Fibroblast of lung (primary cell): ENCODE data around the gene OAF. TPM values are rescaled to one million over a fixed set of nuclear protein-coding genes. Genes with fewer than 3 reads are reported as not detected.

ENCODE experiments used
- DNase-seq, 2 donors: peaks; one replicate each; pipeline versions ENCODE4 v3.0.0 to v3.0.0-alpha.2; 2010; ENCODE audit warnings: low read depth in 2 of 2
- H2AFZ ChIP-seq: 2 replicates; pipeline ENCODE4 v1.5.1; 2012; ENCODE audit warnings: low read length, control low read depth, inconsistent platforms
- H3K27ac ChIP-seq: 2 replicates; pipeline ENCODE4 v1.5.1; 2011; ENCODE audit warnings: low read length, control low read depth; ENCODE audit not compliant: insufficient read depth
- H3K27me3 ChIP-seq: 2 replicates; pipeline ENCODE4 v1.5.1; 2011; ENCODE audit warnings: mild to moderate bottlenecking, low read length; ENCODE audit not compliant: control insufficient read depth, insufficient read depth
- H3K36me3 ChIP-seq: 2 replicates; pipeline ENCODE4 v1.5.1; 2011; ENCODE audit warnings: low read length; ENCODE audit not compliant: control insufficient read depth, insufficient read depth
- H3K4me1 ChIP-seq: 2 replicates; pipeline ENCODE4 v1.5.1; 2011; ENCODE audit warnings: low read length; ENCODE audit not compliant: control insufficient read depth, insufficient read depth; ENCODE audit errors: extremely low read depth
- H3K4me2 ChIP-seq: 2 replicates; pipeline ENCODE4 v1.5.1; 2011; ENCODE audit warnings: low read length, control low read depth; ENCODE audit not compliant: insufficient read depth; ENCODE audit errors: extremely low read depth
- H3K4me3 ChIP-seq, 4 experiments: fragments of 200-600 bp in 1 of 4; sonication (generic) in 1 of 4; replicated peaks in 1 of 4; 2 replicates each; pipeline ENCODE4 v1.5.1; 2011 to 2016; ENCODE audit warnings: low read length in 4 of 4, low read depth in 3 of 4, mild to moderate bottlenecking in 3 of 4, control low read depth in 2 of 4, inconsistent platforms in 1 of 4, mixed read lengths in 1 of 4; ENCODE audit not compliant: insufficient read depth in 1 of 4; ENCODE audit errors: control extremely low read depth in 1 of 4
- H3K79me2 ChIP-seq: 2 replicates; pipeline ENCODE4 v1.5.1; 2012; ENCODE audit warnings: mild to moderate bottlenecking, low read length, inconsistent platforms; ENCODE audit not compliant: control insufficient read depth, insufficient read depth
- H3K9ac ChIP-seq: 2 replicates; pipeline ENCODE4 v1.5.1; 2011; ENCODE audit warnings: mild to moderate bottlenecking, low read length, control low read depth; ENCODE audit not compliant: insufficient read depth
- H3K9me3 ChIP-seq: 2 replicates; pipeline ENCODE4 v1.5.1; 2012; ENCODE audit warnings: low read depth, low read length; ENCODE audit not compliant: control insufficient read depth, insufficient read depth
- H4K20me1 ChIP-seq: 2 replicates; pipeline ENCODE4 v1.5.1; 2011; ENCODE audit warnings: low read length; ENCODE audit not compliant: control insufficient read depth, insufficient read depth; ENCODE audit errors: extremely low read depth
- CTCF ChIP-seq, 2 donors: IDR thresholded peaks in 1 of 2; conservative IDR thresholded peaks in 1 of 2; 1 replicate in 1 of 2; 2 replicates in 1 of 2; pipeline ENCODE4 v1.5.1; 2011 to 2012; ENCODE audit warnings: low read length in 2 of 2, control low read depth in 1 of 2, inconsistent platforms in 1 of 2, low read depth in 1 of 2, mild to moderate bottlenecking in 1 of 2
- EZH2 ChIP-seq: IDR thresholded peaks from 2 replicates; pipeline ENCODE4 v1.5.1; 2012; ENCODE audit warnings: low read length, control low read depth, mild to moderate bottlenecking; ENCODE audit errors: missing control alignments
- polyA plus RNA-seq, 2 donors: library from polyadenylated mRNA; depleted of rRNA in 1 of 2; stranded (reverse) in 1 of 2; unstranded in 1 of 2; fragments of >200 nt; gene quantifications; 2 replicates each; pipeline ENCODE4 v1.2.1, GENCODE V29; 2011 to 2012; ENCODE audit warnings: missing spikeins in 1 of 2
- total RNA-seq: library from RNA; depleted of rRNA; stranded (reverse); fragments of >200 nt; gene quantifications from 2 replicates; pipeline ENCODE4 v1.2.1, GENCODE V29; 2014

The OAF gene
- total and polyA plus RNA-seq, 2 donors (not counting 1 experiment from before 2014, with no cell fraction given): 20.0 to 22.7 TPM

DNA sequence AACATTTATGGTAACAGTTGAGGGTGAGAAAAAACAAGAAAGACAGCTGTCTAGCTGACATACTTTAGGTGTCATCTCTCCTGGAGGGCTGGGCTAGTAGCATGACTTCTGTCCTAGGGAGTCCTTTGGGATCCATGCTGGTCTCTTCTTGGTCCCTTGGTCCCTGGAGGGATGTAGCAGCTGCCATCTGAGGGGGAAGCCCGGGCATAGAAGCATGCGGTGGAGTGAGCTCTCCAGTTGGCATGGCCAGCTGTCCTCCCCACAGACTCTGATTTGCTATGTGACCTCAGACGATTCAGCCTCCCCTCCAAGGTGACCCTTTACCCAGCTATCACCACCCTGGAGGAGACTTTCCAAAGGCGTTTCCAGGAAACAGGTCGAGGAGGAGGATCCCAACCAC, 57.9 kb downstream of the OAF start:
- no peaks in the 10 kb centered on the region for H4K20me1 ChIP-seq
- peaks cover 5% of the 10 kb centered on the region for H3K4me1 ChIP-seq
- TF ChIP-seq CTCF (conservative IDR thresholded peaks at IDR 0.05 in 1 of 2, IDR thresholded peaks at IDR 0.05 in 1 of 2; ENCODE audit: low read depth in 1 of 2, low read length in 2 of 2): no peak
- no peak for TF ChIP-seq EZH2
- H3K36me3 ChIP-seq: no peaks in the 10 kb centered on the region
- H3K4me2 ChIP-seq: no peak overlapping the region
- H2AFZ ChIP-seq: no peak overlapping the region
- no peak for DNase-seq
- H3K79me2 ChIP-seq: no peaks in the 10 kb centered on the region
- no peak overlapping the region for H3K9ac ChIP-seq
- peaks cover 20% of the 10 kb centered on the region for H3K27me3 ChIP-seq
- H3K4me3 ChIP-seq: no peak overlapping the region
- no peak overlapping the region for H3K27ac ChIP-seq
- H3K9me3 ChIP-seq: no peaks in the 10 kb centered on the region

GRCh38 chr11:120270386-120270785, 59.6 kb downstream of the OAF start:
- no peaks in the 10 kb centered on the region for H4K20me1 ChIP-seq
- no peak overlapping the region for H3K4me3 ChIP-seq
- H3K36me3 ChIP-seq: no peaks in the 10 kb centered on the region
- no peaks in the 10 kb centered on the region for H3K79me2 ChIP-seq
- no peak for TF ChIP-seq CTCF (conservative IDR thresholded peaks at IDR 0.05 in 1 of 2, IDR thresholded peaks at IDR 0.05 in 1 of 2; ENCODE audit: low read depth in 1 of 2, low read length in 2 of 2)
- no peak for TF ChIP-seq EZH2
- H3K27me3 ChIP-seq: peaks cover 12% of the 10 kb centered on the region
- H2AFZ ChIP-seq: no peak overlapping the region
- no peak overlapping the region for H3K27ac ChIP-seq
- no peaks in the 10 kb centered on the region for H3K9me3 ChIP-seq
- DNase-seq: no peak
- H3K4me1 ChIP-seq: peaks cover 5% of the 10 kb centered on the region
- H3K9ac ChIP-seq: no peak overlapping the region
- H3K4me2 ChIP-seq: no peak overlapping the region

GRCh38 chr11:120271672-120272071, 60.8 kb downstream of the OAF start:
- Histone ChIP-seq H3K36me3 (no peaks in the 10 kb centered on the region), H2AFZ (no peak overlapping the region), H3K4me3 (no peak overlapping the region), H3K79me2 (no peaks in the 10 kb centered on the region), H3K9ac (no peak overlapping the region), H3K27ac (no peak overlapping the region), H4K20me1 (no peaks in the 10 kb centered on the region), H3K9me3 (no peaks in the 10 kb centered on the region), H3K4me2 (no peak overlapping the region), H3K27me3 (peaks cover 12% of the 10 kb centered on the region), H3K4me1 (peaks cover 5% of the 10 kb centered on the region)
- DNase-seq: no peak
- TF ChIP-seq EZH2 (no peak), CTCF (conservative IDR thresholded peaks at IDR 0.05 in 1 of 2, IDR thresholded peaks at IDR 0.05 in 1 of 2; ENCODE audit: low read depth in 1 of 2, low read length in 2 of 2) (no peak)
